ENCODE measurements around the gene DPP10. TPM values are rescaled to one million over a fixed set of nuclear protein-coding genes. Genes with fewer than 3 reads are reported as not detected.

DPP10 gene
- total RNA-seq, 1 experiment from 2014 or later: not detected

GRCh38 chr2:114642166-114642770, 199.8 kb downstream of the DPP10 start:
- intact Hi-C loops (cut with micrococcal nuclease; ENCODE audit: unreplicated experiment): no loop called here
- TF ChIP-seq CTCF (IDR thresholded peaks at IDR 0.05; ENCODE audit: unreplicated experiment): no peak
- H3K27me3 Mint-ChIP-seq (ENCODE audit: unreplicated experiment): no peaks in the 10 kb centered on the region
- no peak overlapping the region for H3K4me3 Mint-ChIP-seq (ENCODE audit: low read depth, unreplicated experiment)
- CTCF ChIA-PET: no interaction called here
- H3K36me3 Mint-ChIP-seq (ENCODE audit: insufficient read depth, unreplicated experiment): no peaks in the 10 kb centered on the region
- BruUV-seq (replicated peaks): no TSS peak
- H3K4me1 Mint-ChIP-seq (ENCODE audit: low read depth, unreplicated experiment): no peaks in the 10 kb centered on the region
- no peak for DNase-seq
- no peaks in the 10 kb centered on the region for H3K9me3 Mint-ChIP-seq (ENCODE audit: low read depth, unreplicated experiment)
- H3K27ac Mint-ChIP-seq (ENCODE audit: unreplicated experiment): no peak overlapping the region

GRCh38 chr2:114642988-114643553, 200.6 kb downstream of the DPP10 start:
- no peak for DNase-seq
- TF ChIP-seq CTCF (IDR thresholded peaks at IDR 0.05; ENCODE audit: unreplicated experiment): no peak
- Mint-ChIP-seq H3K4me3 (ENCODE audit: low read depth, unreplicated experiment) (no peak overlapping the region), H3K9me3 (ENCODE audit: low read depth, unreplicated experiment) (peaks cover 4% of the 10 kb centered on the region), H3K27me3 (ENCODE audit: unreplicated experiment) (no peaks in the 10 kb centered on the region), H3K27ac (ENCODE audit: unreplicated experiment) (no peak overlapping the region), H3K36me3 (ENCODE audit: insufficient read depth, unreplicated experiment) (no peaks in the 10 kb centered on the region), H3K4me1 (ENCODE audit: low read depth, unreplicated experiment) (no peaks in the 10 kb centered on the region)
- intact Hi-C loops (cut with micrococcal nuclease; ENCODE audit: unreplicated experiment): no loop called here
- CTCF ChIA-PET: no interaction called here
- no TSS peak for BruUV-seq (replicated peaks)

DNA sequence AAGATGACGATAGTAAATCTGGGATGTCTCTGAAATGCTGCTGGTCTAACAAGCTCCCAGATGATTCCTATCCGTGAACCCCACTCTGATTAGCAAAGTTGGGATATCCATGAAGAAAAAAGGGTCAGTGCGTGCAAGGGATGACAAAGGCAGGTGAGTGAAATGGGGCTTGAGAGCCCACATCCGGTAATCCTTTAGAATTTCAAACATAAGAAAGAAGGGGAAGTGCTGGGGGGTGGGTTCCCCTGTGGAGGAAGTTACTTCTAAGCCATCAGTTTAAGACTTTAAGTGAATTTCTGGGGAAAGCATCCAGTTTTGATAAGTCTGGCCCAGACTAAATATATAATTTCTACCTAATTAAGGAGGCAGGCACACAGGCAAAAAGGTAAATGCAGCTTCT, 209.5 kb downstream of the DPP10 start:
- Mint-ChIP-seq H3K36me3 (ENCODE audit: insufficient read depth, unreplicated experiment) (no peaks in the 10 kb centered on the region), H3K27ac (ENCODE audit: unreplicated experiment) (no peak overlapping the region), H3K4me3 (ENCODE audit: low read depth, unreplicated experiment) (no peak overlapping the region), H3K9me3 (ENCODE audit: low read depth, unreplicated experiment) (peaks cover 15% of the 10 kb centered on the region), H3K27me3 (ENCODE audit: unreplicated experiment) (no peaks in the 10 kb centered on the region), H3K4me1 (ENCODE audit: low read depth, unreplicated experiment) (no peaks in the 10 kb centered on the region)
- DNase-seq: no peak
- intact Hi-C loops (cut with micrococcal nuclease; ENCODE audit: unreplicated experiment): no loop called here
- BruUV-seq (replicated peaks): no TSS peak
- CTCF ChIA-PET: no interaction called here
- no peak for TF ChIP-seq CTCF (IDR thresholded peaks at IDR 0.05; ENCODE audit: unreplicated experiment)

GRCh38 chr2:114659880-114660279, 217.4 kb downstream of the DPP10 start:
- no peaks in the 10 kb centered on the region for H3K4me1 Mint-ChIP-seq (ENCODE audit: low read depth, unreplicated experiment)
- no peaks in the 10 kb centered on the region for H3K36me3 Mint-ChIP-seq (ENCODE audit: insufficient read depth, unreplicated experiment)
- peaks cover 5% of the 10 kb centered on the region for H3K9me3 Mint-ChIP-seq (ENCODE audit: low read depth, unreplicated experiment)
- no peak for DNase-seq
- no peak overlapping the region for H3K4me3 Mint-ChIP-seq (ENCODE audit: low read depth, unreplicated experiment)
- no peaks in the 10 kb centered on the region for H3K27me3 Mint-ChIP-seq (ENCODE audit: unreplicated experiment)
- H3K27ac Mint-ChIP-seq (ENCODE audit: unreplicated experiment): no peak overlapping the region
- no peak for TF ChIP-seq CTCF (IDR thresholded peaks at IDR 0.05; ENCODE audit: unreplicated experiment)
- intact Hi-C loops (cut with micrococcal nuclease; ENCODE audit: unreplicated experiment): no loop called here
- CTCF ChIA-PET: no interaction called here
- BruUV-seq (replicated peaks): no TSS peak
